ENCODE results near the gene PLXNB2.

PLXNB2 gene

GRCh38 chr22:50297510-50298265 lies 9.8 kb downstream of the PLXNB2 start:
- no peak for DNase-seq

- DNase-seq = no peak
Measured at GRCh38 chr22:50296658-50297490, 10.6 kb downstream of the PLXNB2 start.

DNA sequence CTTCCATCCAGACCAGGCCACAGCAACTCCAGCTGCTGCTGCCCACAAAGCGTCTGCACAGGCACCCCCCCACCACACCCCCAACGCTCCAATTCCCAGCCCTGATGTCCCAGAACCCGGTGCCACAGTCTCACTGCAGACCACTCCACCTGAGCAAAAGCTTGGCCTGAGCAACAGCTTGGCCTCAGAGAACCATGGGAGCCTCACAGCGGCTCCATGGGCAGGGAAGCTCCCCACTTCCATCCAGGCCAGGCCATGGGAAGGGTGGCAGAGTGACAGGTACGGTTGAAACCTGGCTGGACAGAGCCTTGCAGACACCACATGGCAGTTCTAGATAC lies 13.2 kb downstream of the PLXNB2 start:
- DNase-seq = no peak

DNA sequence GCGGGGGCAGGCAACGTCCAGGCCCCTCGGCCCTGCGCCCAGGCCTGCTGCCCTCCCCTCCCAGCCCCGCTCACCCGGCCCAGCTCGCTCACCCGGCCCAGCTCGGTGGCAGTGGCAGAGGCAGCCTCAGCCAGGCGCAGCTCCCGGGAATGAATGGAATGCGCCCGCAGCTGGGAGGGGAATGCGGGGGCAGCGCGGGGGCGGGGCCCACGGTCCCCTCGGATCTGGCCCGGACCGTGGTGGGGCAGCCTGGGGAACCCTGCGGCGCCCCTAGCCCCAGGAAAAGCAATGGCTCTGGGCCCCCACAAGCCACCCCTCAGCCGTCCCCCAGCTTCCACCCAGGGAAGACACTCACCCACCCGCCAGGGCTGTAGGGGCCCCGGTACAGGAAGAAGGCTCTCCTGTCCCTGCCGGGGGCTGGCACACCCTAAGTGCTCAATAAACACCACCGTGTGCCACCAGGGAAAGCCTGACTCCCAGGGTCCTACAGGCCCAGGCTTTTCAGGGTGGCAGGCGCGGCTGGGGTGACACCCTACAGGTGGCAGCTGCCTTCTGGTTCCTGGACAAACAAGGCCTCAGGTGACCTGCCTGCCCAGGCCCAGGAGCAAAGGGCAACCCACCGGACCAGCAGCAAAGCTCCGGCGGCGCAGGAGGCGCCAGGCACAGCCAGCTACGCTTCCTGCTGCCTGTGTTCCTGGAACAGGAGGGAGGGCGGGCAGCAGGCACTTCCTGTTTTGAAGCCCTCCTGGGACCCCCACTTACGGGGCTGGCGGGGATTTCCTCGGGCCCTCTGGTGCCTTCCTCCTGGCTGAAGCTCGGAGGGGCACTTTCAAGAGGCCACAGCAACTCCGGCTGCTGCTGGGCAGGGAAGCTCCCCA lies 13.8 kb downstream of the PLXNB2 start:
- DNase-seq = no peak

GRCh38 chr22:50292643-50293440 lies 14.6 kb downstream of the PLXNB2 start:
- DNase-seq = no peak

DNA sequence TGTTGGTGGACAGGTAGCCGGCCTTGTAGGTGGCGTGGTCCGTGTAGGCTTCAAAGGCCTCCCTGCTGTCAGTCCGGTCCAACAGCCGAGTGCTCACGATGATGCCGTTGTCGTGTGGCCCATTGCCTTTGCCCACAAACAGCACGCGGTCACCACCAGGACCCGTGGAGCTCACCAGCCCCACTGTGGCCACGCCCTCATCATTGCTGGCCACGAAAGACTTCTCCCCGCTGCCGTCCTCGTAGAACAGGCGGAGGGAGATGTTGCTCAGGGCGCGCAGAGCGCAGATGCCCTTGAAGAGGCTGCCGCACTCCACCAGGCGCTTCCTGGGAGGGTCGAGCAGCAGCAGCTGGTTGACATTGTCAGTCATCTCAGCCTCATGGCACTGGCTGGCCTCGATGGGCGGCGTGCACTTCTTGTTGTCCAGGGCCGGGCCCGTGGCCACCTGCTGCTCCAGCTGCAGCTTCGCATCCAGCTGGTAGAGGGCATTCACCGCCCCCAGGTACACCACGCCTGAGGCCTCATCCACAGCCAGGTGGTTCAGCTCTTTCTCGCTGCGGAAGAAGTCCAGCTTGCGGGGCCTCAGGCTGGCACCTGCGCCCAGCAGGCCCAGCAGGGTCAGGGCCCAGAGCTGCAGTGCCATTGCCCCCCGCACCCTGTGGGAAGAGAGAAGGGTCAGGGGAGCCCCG lies 17.4 kb downstream of the PLXNB2 start:
- DNase-seq = no peak

DNA sequence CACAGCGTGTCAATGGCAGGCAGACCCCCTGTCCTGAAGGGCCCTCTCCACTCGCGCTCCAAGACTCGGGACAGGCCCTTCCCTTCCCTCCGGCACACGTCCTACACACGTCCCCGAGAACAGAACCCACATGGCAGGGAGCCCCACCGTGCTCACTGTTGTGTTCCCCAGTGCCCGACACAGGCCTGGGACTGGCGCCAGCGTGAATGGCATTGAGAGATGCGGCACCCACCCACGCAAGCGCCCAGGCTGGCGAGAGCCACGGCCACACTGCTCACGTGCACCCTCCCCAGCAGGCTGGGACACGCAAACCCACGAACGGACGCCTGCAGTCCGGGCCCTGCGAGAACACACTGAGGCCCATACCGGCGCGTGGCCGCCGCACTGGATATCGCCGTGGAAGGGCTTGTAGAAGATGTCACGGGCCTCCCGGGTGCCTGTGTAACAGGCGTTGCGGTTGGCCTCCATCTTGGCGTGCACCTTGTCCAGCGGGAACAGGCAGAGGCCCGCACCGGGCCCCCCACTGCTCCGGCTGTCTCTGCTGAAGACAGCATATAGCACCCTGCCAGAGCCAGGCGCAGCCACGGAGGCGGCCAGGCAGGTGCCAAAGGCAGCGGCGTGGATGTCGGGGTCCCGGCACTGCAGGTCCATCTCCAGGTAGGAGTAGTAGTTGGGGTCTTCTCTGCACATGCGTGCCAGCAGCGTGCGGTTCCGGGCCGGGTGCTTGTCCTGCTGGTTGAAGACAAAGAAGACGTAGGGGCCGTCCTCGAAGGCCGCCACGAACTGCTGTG lies 18.1 kb downstream of the PLXNB2 start:
- no peak for DNase-seq

GRCh38 chr22:50287731-50288130 lies 19.7 kb downstream of the PLXNB2 start:
- DNase-seq = no peak

DNA sequence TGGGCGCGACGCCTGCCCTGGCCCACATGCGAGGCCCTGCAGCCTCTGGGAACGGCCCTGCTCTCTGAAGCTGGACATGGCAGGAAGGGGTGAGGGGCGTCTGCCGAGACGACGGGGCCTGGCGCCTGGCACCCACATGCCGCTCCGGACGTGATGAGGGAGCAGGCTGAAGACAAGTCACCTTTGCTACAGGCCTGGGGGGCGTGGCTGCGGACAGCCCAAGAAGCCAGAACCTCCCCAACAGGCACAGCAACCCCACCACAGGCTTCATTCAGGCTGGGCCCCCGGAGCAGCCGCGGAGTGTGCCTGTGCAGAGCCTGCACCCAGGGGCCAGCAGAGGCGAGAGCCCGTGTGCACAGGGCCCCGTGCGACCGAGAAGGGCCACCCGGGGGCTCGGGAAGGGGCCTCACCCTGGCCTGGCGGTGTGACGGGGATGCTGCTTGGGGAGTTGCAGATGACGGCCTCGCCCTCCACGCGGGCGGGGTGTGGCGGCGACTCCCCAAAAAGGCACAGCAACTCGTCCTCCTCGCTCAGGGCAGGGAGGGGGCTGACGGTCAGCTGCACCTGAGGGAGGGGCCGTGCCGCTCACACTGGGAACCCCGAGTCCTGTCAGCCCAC lies 20.6 kb downstream of the PLXNB2 start:
- DNase-seq = no peak

GRCh38 chr22:50286275-50286674 lies 21.2 kb downstream of the PLXNB2 start:
- DNase-seq = no peak

DNA sequence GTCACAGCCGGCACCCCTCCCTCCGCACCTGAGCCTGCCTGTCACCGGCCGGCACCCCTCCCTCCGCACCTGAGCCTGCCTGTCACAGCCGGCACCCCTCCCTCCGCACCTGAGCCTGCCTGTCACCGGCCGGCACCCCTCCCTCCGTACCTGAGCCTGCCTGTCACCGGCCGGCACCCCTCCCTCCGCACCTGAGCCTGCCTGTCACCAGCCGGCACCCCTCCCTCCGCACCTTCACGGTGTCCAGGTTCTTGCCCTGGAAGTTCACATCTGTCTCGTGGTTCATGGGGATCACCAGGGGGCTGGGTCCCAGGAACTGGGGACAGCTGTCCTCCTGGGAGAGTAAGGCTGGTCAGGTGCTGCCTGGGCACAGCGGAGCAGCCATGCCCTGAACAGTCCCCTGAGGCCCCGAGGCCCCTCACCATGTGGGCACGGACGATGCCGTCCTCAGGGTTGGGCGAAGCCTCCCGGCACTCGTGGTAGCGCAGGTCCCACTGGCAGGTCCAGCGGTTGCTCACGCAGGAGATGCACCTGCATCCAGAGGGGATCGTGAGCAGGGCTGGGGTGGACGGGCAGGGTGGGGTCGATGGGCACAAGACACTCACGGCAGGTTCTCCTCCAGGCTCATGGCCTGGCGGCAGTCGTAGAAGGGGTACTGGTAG lies 21.7 kb downstream of the PLXNB2 start:
- no peak for DNase-seq

GRCh38 chr22:50284479-50284878 lies 23.0 kb downstream of the PLXNB2 start:
- DNase-seq = no peak

DNA sequence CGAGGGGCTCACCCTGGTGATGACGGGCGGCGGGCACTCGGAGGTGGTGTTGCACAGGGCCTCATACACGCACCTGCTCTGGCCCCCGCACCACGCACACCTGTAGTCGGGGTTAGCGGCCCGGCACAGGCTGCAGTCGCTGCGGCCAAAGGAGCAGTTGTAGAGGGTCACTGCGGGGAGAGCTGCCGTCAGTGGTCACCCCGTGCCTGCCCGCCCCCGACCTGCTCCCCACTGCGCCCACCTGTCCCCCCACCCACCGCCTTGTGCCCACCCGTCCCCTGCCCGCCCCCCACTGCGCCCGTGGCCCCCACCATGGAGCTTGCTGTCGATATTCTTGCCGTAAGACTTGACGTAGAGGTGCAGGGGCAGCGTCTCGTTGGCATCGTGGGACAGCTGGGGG lies 23.6 kb downstream of the PLXNB2 start:
- no peak for DNase-seq

DNA sequence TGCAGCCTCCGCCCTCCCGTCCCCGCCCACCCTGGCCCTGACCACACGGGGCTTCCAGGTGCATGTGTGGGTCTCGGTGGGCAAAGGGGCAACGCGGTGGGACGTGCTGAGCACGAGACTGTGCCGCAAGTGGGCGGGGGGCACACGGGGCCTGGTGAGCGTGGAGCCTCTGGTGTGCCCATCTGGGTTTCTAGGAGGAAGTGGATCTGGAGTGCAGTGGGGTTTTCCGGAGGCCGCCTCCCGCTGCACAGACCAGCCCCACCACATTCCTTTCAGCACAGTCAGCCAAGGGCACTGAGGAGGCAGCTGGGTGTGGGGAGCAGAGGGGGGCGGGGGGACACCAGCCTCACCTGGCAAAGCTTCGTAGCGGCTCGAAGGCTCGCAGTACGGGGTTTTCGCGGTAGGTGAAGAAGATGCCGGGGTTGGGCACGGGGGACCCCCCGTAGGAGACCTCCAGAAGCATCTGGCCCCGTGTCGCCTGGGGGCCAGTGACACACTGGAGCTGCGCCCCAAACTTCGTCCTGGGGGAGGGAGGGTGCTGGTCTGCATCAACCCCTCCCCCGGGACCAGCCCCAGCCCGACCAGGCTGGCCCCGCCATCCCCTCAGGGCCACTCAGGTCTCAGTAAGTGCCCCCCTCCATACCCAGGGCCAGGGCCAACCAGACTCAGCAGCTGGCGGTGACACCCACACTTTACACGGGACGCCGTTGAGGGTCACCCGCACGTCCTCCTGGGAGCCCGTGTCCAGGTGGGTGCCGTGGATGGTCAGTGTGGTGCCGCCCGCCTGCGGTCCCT lies 24.9 kb downstream of the PLXNB2 start:
- DNase-seq = no peak

DNA sequence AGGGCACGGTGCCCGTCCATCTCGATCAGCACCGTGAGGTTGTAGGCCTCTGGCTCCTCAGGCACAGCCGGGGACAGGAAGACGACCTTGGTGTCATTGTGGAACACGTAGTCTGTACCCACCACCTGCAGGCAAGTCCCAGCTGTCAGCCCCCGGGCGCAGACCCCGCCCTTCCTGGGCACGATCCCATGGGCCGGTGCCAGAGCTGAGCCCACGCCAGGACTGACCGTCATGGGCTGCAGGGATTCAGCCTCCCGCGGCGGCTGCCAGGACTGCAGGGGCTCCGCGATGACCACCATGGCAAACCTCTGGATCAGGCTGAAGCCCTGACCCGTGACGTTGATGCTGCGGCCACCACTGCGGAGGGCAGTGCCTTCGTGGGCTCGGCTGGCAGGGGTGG lies 25.5 kb downstream of the PLXNB2 start:
- DNase-seq = no peak

DNA sequence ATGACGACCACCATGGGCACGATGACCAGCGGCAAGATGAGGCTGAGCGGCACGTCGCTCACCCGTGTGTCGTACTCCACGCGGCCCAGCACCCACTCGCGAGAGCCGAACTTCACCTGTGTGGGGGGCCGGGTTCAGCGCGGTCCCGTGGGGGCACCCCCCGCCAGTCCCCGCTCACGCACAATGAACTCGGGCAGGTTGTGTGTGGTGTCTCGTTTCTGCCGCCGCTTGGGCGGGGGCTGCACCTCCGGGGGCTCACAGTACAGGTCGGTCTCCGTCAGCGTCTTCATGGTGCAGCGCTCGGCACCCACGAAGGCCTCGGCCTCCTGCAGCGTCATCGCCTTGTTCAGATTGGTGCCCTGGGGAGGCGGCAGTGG lies 26.1 kb downstream of the PLXNB2 start:
- DNase-seq = no peak

DNA sequence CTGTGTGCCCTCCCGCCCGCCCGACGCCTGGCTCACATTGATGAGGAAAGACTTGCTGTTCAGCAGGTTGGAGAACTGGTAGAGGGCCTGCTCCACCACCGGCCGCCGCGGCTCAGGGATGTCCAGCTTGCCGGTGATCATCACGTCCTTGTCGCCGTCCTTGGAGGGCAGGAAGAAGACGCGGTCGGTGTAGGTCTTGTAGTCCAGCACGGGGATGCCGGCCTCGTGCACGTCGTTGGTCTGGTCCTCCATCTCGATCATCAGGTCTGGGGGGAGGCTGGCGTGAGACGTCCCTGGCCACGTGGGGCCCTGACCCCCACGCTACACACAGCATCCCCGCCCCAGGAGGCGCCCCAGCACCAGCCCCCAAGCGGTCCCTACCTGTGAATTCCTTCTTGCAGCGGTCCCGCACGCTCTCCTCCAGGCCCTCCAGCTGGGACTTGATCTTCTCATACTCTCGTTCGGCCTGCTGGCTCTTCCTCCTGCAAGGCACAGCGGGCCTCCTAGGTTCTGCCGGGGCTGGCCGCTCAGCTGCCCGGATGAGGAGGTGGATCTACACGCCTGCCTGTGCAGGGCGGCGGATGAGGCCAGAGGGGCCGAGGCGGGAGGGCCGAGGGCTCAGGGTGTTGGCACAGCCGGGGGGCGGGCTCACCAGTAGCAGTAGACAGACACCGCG lies 26.6 kb downstream of the PLXNB2 start:
- no peak for DNase-seq

DNA sequence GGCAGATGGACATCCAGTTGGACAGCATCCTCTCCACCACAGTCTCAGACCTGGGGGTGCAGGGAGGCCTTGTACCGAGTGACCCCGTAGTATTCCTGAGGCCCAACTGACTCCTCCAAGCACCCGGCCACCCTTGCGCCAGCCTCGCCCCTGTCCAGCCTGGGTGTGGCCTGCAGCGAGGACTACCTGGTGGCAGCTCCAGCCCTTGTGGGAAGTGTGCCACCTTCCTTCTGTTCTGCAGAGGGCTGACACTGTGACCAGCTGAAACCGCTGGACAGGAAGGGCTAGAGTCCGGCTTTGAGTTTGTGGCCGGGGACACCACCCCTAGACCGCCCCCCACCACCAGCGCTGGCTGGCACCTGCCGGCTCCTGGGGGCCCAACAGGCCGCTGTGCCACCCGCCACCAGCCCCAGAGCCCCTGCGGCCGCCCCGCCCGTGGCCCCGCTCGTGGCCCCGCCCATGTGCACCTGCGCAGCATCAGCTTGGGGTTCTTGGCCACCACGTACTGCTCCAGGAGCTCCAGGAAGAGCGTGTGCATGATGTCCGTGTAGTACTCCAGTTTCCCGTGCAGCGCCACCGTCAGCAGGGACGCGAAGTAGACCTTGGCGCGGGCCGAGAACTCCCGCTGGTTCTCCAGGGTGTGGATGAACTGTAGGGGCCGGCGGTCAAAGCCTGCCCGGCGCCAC lies 27.3 kb downstream of the PLXNB2 start:
- no peak for DNase-seq
